Kidney epithelial cell (primary cell): ENCODE results near the gene SLC16A3. TPM values are rescaled to one million over a fixed set of nuclear protein-coding genes. Genes with fewer than 3 reads are reported as not detected.

ENCODE experiments used
- DNase-seq: peaks from one replicate; pipeline ENCODE4 v3.0.0-alpha.2; 2010; ENCODE audit warnings: low read depth
- H3K27me3 ChIP-seq: 2 replicates; pipeline ENCODE4 v1.6.0; 2011; ENCODE audit warnings: low read length; ENCODE audit not compliant: control insufficient read depth, insufficient read depth
- H3K36me3 ChIP-seq: 2 replicates; pipeline ENCODE4 v1.5.1; 2011; ENCODE audit warnings: low read length; ENCODE audit not compliant: control insufficient read depth, insufficient read depth
- H3K4me3 ChIP-seq: 2 replicates; pipeline ENCODE4 v1.5.1; 2011; ENCODE audit warnings: low read depth, mild to moderate bottlenecking, control low read depth, low read length
- total RNA-seq: library from RNA; depleted of rRNA; stranded (reverse); fragments of >200 nt; gene quantifications from 2 replicates; pipeline ENCODE4 v1.2.3, GENCODE V29; 2015
- TF ChIP-seq, protein P1 (sequence below): IDR thresholded peaks from 2 replicates; pipeline ENCODE4 v1.5.1; 2011; ENCODE audit warnings: mild to moderate bottlenecking, moderate library complexity, low read length, control low read depth, inconsistent platforms; ENCODE audit not compliant: insufficient read depth, poor library complexity, severe bottlenecking

The SLC16A3 gene
- total RNA-seq, 1 donor from 2014 or later, result 83.4 TPM

DNA sequence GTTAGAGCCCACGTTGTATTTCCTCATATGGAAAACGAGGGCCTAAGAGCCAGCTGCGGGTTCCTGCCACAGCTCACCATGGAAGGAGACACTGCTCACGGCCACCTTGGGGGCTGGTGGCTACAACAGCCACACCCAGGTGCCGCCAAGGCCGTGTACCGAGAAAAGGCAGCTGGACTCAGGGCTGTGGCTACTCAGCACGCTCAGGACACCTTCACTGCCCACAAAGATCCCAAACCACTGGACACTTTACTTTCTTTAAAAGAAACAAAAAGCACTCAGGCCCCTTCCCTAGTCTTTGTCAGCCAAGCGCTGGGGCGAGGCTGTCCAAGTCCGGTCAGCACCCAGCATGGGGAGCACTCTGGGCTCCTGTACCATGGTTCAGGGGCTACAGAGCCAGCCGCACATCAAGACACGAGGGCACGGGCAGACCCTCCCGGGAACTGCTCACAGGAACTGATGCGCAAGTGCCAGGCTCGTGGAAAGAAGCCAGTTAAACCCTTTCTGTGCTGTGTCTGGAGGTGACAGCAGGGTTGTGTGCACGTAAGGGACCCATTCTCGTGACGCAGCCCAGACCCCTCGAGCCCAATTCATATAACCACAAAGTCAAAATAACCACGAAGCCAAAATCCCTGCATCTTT, 18.5 kb downstream of the SLC16A3 start:
- peaks cover 12% of the 10 kb centered on the region for H3K36me3 ChIP-seq
- DNase-seq, result no peak
- no peak overlapping the region for H3K4me3 ChIP-seq
- no peaks in the 10 kb centered on the region for H3K27me3 ChIP-seq
- TF ChIP-seq, protein P1, sequence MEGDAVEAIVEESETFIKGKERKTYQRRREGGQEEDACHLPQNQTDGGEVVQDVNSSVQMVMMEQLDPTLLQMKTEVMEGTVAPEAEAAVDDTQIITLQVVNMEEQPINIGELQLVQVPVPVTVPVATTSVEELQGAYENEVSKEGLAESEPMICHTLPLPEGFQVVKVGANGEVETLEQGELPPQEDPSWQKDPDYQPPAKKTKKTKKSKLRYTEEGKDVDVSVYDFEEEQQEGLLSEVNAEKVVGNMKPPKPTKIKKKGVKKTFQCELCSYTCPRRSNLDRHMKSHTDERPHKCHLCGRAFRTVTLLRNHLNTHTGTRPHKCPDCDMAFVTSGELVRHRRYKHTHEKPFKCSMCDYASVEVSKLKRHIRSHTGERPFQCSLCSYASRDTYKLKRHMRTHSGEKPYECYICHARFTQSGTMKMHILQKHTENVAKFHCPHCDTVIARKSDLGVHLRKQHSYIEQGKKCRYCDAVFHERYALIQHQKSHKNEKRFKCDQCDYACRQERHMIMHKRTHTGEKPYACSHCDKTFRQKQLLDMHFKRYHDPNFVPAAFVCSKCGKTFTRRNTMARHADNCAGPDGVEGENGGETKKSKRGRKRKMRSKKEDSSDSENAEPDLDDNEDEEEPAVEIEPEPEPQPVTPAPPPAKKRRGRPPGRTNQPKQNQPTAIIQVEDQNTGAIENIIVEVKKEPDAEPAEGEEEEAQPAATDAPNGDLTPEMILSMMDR, result no peak

DNA sequence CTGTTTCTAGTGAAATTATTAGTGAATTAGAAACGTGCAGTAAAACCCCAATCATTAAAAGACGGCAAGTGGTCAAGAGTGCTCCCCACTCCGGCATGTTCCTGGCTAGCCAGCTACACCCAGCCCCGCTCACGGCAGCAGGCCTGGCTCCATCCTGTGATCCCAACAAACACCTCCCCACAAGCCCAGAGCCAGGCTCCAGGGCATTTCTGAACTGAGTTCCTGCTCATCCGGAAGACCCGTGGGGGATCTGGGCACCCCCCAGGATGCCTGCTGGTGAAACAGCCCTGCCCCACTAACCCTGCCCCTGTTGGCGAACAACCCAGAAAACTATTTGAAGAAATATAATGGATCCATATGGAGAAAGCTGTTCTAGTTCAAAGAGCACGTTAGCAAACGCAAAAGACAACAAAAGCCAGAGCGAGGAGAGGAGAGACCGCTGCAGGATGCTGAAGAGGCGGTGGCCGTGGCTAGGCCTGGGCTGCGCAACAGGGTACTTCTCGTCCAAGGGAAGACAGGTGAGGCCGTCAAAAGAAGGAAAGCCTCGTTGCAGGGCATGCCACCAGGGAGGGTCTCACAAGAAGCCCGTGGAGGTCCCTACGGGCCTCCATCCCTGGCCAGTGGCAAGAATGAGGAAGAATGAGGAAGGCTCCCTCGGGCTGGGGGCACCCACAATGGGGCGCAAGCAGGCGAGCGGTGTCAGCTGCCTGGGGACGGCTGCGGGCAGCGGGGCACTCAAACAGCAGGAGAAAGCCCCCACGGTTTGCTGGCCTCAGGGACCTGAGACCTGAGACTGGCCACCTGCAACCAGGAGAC, 19.2 kb downstream of the SLC16A3 start:
- DNase-seq, result no peak
- Histone ChIP-seq H3K4me3 (no peak overlapping the region), H3K36me3 (peaks cover 15% of the 10 kb centered on the region), H3K27me3 (no peaks in the 10 kb centered on the region)
- TF ChIP-seq, protein P1, result no peak

DNA sequence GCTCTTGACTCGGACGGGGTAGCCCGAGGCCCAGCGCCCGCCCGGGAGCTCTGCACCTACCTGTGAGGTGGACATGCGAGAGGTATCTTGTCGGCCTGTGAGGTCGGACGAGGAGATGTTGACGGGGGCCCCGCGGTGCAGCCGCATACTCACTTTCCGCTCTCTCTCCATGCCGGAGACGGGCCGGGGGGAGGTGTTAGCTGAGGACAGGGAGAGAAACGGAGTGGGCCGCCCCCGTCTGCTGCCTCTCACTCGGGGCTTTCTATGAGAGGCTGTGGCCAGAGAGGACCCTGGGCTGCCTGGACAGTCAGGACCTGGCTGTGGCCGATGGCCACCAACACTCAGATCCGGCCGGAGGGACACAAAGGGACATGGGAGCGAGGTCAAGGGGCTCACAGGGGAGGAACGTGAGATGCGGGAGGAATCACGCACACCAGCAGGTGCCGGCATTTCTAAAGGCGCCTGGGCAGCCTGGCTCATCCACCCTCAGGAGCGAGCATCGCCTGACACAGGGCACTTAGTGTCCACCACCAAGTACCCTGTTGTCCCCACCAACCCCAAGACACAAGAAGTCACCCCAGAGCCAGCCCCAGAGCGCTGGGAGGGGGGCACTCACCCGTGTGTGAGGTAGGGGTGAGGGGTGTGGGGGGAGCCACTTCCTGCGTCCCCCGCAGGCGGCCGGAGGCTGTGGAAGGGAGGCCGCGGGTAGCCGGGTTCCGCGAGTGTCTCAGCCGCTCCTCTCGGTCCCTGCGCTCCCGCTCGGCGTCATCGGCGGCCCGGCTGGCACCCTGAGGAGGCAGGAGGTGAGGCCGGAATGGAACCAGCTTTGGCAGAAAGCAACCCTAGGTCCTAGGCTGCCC, 20.2 kb downstream of the SLC16A3 start:
- Histone ChIP-seq H3K36me3 (peaks cover 15% of the 10 kb centered on the region), H3K4me3 (no peak overlapping the region), H3K27me3 (no peaks in the 10 kb centered on the region)
- no peak for DNase-seq
- TF ChIP-seq, protein P1, result no peak

DNA sequence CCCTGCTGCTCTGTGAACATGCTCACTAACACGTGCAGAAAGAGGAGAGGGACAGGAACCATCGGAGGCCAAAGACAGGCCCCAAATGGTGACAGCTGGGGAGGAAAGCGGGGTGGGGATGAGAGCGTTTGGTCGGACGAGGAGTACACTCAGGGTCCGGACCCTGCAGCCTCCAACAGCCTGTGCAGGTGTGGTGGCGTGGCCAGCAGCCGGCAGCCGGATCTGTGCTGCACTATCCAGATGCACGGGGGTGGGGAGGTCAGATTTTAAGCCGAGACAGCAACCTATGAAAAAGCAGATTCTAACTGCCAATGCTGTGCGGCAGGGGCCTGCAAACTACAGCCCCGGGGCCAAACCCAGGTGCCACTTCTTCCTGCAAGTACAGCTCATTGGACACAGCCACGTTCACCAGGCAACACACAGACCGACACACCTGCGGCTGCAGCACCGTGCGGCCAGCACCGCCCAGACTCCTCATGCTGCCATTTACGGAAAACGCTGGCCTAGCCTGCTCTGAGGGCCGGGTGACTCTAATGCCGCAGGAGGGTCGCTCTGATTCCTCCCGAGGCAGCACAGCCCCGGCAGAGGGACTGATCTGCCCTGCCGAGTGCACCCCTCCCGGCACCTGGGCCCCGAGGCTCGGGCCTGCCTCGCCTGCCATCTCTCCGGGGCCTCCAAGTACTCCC, 21.2 kb downstream of the SLC16A3 start:
- H3K36me3 ChIP-seq, result peaks cover 14% of the 10 kb centered on the region
- DNase-seq, result no peak
- TF ChIP-seq, protein P1, result no peak
- H3K27me3 ChIP-seq, result no peaks in the 10 kb centered on the region
- H3K4me3 ChIP-seq, result no peak overlapping the region

DNA sequence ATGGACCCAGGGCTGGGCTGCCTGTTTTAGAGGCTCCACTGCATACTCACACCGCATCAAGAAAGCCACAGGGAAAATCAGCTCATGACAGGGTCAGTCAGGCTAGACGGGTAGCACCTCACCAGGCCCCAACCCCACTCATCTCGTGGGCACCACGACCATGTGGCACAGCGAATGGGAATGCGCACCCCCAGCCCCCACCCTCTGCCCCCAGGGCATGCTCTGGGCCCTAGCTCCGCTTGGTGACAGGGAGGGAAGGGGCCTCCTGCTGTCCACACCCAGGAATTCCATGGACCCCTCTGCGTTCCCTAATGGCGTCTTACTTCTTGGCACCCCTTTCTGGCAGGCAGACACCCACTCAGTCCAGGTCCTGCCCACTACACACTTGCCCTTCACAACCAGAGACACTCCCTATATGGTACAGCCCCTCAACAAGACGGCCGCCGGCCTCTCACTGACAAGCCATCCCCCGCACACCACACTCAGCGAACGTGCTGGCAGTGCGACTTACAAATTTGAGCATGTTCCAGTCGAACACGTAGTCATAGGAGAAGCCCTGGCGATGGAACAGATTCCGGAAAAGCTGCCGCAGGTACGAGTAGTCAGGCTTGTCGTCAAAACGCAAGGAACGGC, 22.1 kb downstream of the SLC16A3 start:
- no peak for DNase-seq
- Histone ChIP-seq H3K36me3 (peaks cover 14% of the 10 kb centered on the region), H3K27me3 (no peaks in the 10 kb centered on the region), H3K4me3 (no peak overlapping the region)
- TF ChIP-seq, protein P1, result no peak
